WTC11 (cell line): ENCODE data around the gene ELMO1. TPM values are rescaled to one million over a fixed set of nuclear protein-coding genes. Genes with fewer than 3 reads are reported as not detected.

Experiments used
- ATAC-seq: fragments of 200-7000 bp; cut with Tn5 transposase; 2 replicates; pipeline ENCODE4 v1.10.0; 2021; ENCODE audit warnings: mild to moderate bottlenecking, moderate library complexity
- CTCF ChIA-PET: fragments of 300-600 bp; sonication (Branson Sonifier 250); formaldehyde crosslinking; loops from one replicate; lab custom pipeline; 2021; ENCODE audit warnings: antibody characterized with exemption; lab: Charles Lee
- POLR2A ChIA-PET: fragments of 350-600 bp; sonication (Branson Sonifier 250); formaldehyde crosslinking; loops from one replicate; lab custom pipeline; 2021; ENCODE audit warnings: antibody characterized with exemption; lab: Charles Lee
- DNase-seq: peaks from one replicate; pipeline ENCODE4 v3.0.0; 2021; ENCODE audit warnings: low spot score
- H3K27ac Mint-ChIP-seq: 2 replicates; pipeline ENCODE4 v1.8.0; 2021; ENCODE audit warnings: mixed read lengths
- H3K27me3 Mint-ChIP-seq: 2 replicates; pipeline ENCODE4 v1.8.0; 2021; ENCODE audit warnings: low read depth, mild to moderate bottlenecking, moderate library complexity, mixed read lengths
- H3K36me3 Mint-ChIP-seq: 2 replicates; pipeline ENCODE4 v1.8.0; 2021; ENCODE audit warnings: mixed read lengths
- H3K4me1 Mint-ChIP-seq: 2 replicates; pipeline ENCODE4 v1.8.0; 2022; ENCODE audit warnings: mixed read lengths
- H3K4me3 Mint-ChIP-seq: 2 replicates; pipeline ENCODE4 v1.8.0; 2021; ENCODE audit warnings: mild to moderate bottlenecking, moderate library complexity, mixed read lengths
- H3K9me3 Mint-ChIP-seq: 2 replicates; pipeline ENCODE4 v1.8.0; 2021; ENCODE audit warnings: mixed read lengths
- E2F5 ChIP-seq: sonication (generic); formaldehyde crosslinking; IDR thresholded peaks from 2 replicates; pipeline ENCODE4 v1.8.1; 2022; ENCODE audit warnings: mild to moderate bottlenecking, moderate library complexity, missing genetic modification reagents
- ETV6 ChIP-seq: sonication (generic); formaldehyde crosslinking; IDR thresholded peaks from 2 replicates; pipeline ENCODE4 v1.8.1; 2022; ENCODE audit warnings: mild to moderate bottlenecking, missing genetic modification reagents
- FOXP1 ChIP-seq: sonication (generic); formaldehyde crosslinking; IDR thresholded peaks from 2 replicates; pipeline ENCODE4 v1.8.0; 2022; ENCODE audit warnings: missing genetic modification reagents, mild to moderate bottlenecking, moderate library complexity, borderline replicate concordance
- GRHL2 ChIP-seq: fragments of 250-450 bp; sonication (Bioruptor Pico); IDR thresholded peaks from 2 replicates; pipeline ENCODE4 v1.8.0; 2022; ENCODE audit warnings: mild to moderate bottlenecking, moderate library complexity; ENCODE audit not compliant: insufficient replicate concordance, severe bottlenecking
- IRF2 ChIP-seq: sonication (generic); formaldehyde crosslinking; IDR thresholded peaks from 2 replicates; pipeline ENCODE4 v1.8.0; 2022; ENCODE audit warnings: low read depth, missing genetic modification reagents, borderline replicate concordance
- JUN ChIP-seq: sonication (generic); formaldehyde crosslinking; IDR thresholded peaks from 2 replicates; pipeline ENCODE4 v1.8.0; 2023; ENCODE audit warnings: mild to moderate bottlenecking, missing genetic modification reagents
- TCF7 ChIP-seq: sonication (generic); formaldehyde crosslinking; IDR thresholded peaks from 2 replicates; pipeline ENCODE4 v1.8.0; 2022; ENCODE audit warnings: mild to moderate bottlenecking, low read depth, missing genetic modification reagents, moderate library complexity
- TP53 ChIP-seq: sonication (generic); formaldehyde crosslinking; IDR thresholded peaks from 2 replicates; pipeline ENCODE4 v1.8.1; 2023; ENCODE audit warnings: mild to moderate bottlenecking, missing genetic modification reagents
- ZNF425 ChIP-seq: fragments of 250-450 bp; sonication (Bioruptor Pico); conservative IDR thresholded peaks from 2 replicates; pipeline ENCODE4 v1.9.0; 2021; ENCODE audit warnings: mild to moderate bottlenecking
- total RNA-seq: library from RNA; stranded (reverse); gene quantifications from 3 replicates; pipeline ENCODE4 v1.2.3, GENCODE V29; 2021
- TF ChIP-seq, protein P1 (sequence below): sonication (generic); formaldehyde crosslinking; IDR thresholded peaks from 2 replicates; pipeline ENCODE4 v1.8.0; 2023; ENCODE audit warnings: missing genetic modification reagents, mild to moderate bottlenecking, borderline replicate concordance
- TF ChIP-seq, protein P2 (sequence below): sonication (generic); formaldehyde crosslinking; IDR thresholded peaks from 2 replicates; pipeline ENCODE4 v1.8.0; 2022; ENCODE audit warnings: mild to moderate bottlenecking, missing genetic modification reagents
- TF ChIP-seq, protein P3 (sequence below): sonication (generic); formaldehyde crosslinking; IDR thresholded peaks from 2 replicates; pipeline ENCODE4 v1.8.1; 2023; ENCODE audit warnings: mild to moderate bottlenecking, moderate library complexity, missing genetic modification reagents
- TF ChIP-seq, protein P4 (sequence below): sonication (generic); formaldehyde crosslinking; IDR thresholded peaks from 2 replicates; pipeline ENCODE4 v1.8.1; 2022; ENCODE audit warnings: missing genetic modification reagents, borderline replicate concordance
- TF ChIP-seq, protein P5 (sequence below): sonication (generic); formaldehyde crosslinking; conservative IDR thresholded peaks from 2 replicates; pipeline ENCODE4 v1.8.1; 2023; ENCODE audit warnings: mild to moderate bottlenecking, low read depth, missing genetic modification reagents, moderate library complexity

The ELMO1 gene
- total RNA-seq, 1 experiment from 2014 or later = 19.4 TPM

GRCh38 chr7:37093257-37093656 is 355.4 kb downstream of the ELMO1 start:
- no peak for DNase-seq
- Mint-ChIP-seq H3K27me3 (no peaks in the 10 kb centered on the region), H3K9me3 (peaks cover 10% of the 10 kb centered on the region), H3K36me3 (peaks cover 6% of the 10 kb centered on the region; the same call in 1 of the 2 replicates), H3K4me1 (peaks cover 21% of the 10 kb centered on the region), H3K27ac (no peak overlapping the region)
- CTCF ChIA-PET = interaction anchor here (1.1 kb wide), 1 partner anchor 88 kb away, joined by 3 read pairs; no protein-coding TSS in a partner anchor
- POLR2A ChIA-PET = no interaction called here
- TF ChIP-seq, protein P1, sequence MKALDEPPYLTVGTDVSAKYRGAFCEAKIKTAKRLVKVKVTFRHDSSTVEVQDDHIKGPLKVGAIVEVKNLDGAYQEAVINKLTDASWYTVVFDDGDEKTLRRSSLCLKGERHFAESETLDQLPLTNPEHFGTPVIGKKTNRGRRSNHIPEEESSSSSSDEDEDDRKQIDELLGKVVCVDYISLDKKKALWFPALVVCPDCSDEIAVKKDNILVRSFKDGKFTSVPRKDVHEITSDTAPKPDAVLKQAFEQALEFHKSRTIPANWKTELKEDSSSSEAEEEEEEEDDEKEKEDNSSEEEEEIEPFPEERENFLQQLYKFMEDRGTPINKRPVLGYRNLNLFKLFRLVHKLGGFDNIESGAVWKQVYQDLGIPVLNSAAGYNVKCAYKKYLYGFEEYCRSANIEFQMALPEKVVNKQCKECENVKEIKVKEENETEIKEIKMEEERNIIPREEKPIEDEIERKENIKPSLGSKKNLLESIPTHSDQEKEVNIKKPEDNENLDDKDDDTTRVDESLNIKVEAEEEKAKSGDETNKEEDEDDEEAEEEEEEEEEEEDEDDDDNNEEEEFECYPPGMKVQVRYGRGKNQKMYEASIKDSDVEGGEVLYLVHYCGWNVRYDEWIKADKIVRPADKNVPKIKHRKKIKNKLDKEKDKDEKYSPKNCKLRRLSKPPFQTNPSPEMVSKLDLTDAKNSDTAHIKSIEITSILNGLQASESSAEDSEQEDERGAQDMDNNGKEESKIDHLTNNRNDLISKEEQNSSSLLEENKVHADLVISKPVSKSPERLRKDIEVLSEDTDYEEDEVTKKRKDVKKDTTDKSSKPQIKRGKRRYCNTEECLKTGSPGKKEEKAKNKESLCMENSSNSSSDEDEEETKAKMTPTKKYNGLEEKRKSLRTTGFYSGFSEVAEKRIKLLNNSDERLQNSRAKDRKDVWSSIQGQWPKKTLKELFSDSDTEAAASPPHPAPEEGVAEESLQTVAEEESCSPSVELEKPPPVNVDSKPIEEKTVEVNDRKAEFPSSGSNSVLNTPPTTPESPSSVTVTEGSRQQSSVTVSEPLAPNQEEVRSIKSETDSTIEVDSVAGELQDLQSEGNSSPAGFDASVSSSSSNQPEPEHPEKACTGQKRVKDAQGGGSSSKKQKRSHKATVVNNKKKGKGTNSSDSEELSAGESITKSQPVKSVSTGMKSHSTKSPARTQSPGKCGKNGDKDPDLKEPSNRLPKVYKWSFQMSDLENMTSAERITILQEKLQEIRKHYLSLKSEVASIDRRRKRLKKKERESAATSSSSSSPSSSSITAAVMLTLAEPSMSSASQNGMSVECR (CRISPR knock-in tag) = no peak
- TF ChIP-seq ETV6 (CRISPR knock-in tag) (no peak), IRF2 (CRISPR knock-in tag) (no peak), GRHL2 (no peak), E2F5 (no peak), JUN (no peak), TCF7 (CRISPR knock-in tag) (no peak), FOXP1 (CRISPR knock-in tag) (no peak), ZNF425 (no peak), TP53 (CRISPR knock-in tag) (no peak)
- TF ChIP-seq, protein P2, sequence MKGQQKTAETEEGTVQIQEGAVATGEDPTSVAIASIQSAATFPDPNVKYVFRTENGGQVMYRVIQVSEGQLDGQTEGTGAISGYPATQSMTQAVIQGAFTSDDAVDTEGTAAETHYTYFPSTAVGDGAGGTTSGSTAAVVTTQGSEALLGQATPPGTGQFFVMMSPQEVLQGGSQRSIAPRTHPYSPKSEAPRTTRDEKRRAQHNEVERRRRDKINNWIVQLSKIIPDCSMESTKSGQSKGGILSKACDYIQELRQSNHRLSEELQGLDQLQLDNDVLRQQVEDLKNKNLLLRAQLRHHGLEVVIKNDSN (CRISPR knock-in tag) = no peak
- TF ChIP-seq, protein P3, sequence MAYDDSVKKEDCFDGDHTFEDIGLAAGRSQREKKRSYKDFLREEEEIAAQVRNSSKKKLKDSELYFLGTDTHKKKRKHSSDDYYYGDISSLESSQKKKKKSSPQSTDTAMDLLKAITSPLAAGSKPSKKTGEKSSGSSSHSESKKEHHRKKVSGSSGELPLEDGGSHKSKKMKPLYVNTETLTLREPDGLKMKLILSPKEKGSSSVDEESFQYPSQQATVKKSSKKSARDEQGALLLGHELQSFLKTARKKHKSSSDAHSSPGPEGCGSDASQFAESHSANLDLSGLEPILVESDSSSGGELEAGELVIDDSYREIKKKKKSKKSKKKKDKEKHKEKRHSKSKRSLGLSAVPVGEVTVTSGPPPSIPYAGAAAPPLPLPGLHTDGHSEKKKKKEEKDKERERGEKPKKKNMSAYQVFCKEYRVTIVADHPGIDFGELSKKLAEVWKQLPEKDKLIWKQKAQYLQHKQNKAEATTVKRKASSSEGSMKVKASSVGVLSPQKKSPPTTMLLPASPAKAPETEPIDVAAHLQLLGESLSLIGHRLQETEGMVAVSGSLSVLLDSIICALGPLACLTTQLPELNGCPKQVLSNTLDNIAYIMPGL (CRISPR knock-in tag) = no peak
- TF ChIP-seq, protein P4, sequence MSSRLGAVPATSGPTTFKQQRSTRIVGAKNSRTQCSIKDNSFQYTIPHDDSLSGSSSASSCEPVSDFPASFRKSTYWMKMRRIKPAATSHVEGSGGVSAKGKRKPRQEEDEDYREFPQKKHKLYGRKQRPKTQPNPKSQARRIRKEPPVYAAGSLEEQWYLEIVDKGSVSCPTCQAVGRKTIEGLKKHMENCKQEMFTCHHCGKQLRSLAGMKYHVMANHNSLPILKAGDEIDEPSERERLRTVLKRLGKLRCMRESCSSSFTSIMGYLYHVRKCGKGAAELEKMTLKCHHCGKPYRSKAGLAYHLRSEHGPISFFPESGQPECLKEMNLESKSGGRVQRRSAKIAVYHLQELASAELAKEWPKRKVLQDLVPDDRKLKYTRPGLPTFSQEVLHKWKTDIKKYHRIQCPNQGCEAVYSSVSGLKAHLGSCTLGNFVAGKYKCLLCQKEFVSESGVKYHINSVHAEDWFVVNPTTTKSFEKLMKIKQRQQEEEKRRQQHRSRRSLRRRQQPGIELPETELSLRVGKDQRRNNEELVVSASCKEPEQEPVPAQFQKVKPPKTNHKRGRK (CRISPR knock-in tag) = no peak
- TF ChIP-seq, protein P5, sequence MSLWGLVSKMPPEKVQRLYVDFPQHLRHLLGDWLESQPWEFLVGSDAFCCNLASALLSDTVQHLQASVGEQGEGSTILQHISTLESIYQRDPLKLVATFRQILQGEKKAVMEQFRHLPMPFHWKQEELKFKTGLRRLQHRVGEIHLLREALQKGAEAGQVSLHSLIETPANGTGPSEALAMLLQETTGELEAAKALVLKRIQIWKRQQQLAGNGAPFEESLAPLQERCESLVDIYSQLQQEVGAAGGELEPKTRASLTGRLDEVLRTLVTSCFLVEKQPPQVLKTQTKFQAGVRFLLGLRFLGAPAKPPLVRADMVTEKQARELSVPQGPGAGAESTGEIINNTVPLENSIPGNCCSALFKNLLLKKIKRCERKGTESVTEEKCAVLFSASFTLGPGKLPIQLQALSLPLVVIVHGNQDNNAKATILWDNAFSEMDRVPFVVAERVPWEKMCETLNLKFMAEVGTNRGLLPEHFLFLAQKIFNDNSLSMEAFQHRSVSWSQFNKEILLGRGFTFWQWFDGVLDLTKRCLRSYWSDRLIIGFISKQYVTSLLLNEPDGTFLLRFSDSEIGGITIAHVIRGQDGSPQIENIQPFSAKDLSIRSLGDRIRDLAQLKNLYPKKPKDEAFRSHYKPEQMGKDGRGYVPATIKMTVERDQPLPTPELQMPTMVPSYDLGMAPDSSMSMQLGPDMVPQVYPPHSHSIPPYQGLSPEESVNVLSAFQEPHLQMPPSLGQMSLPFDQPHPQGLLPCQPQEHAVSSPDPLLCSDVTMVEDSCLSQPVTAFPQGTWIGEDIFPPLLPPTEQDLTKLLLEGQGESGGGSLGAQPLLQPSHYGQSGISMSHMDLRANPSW (CRISPR knock-in tag) = no peak
- TF ChIP-seq, all 79 proteins: peak for 0
- ATAC-seq = no peak
- no peak overlapping the region for H3K4me3 Mint-ChIP-seq
